Spleen (tissue), 11 donors: ENCODE results near the gene NUP210L. TPM values are rescaled to one million over a fixed set of nuclear protein-coding genes. Genes with fewer than 3 reads are reported as not detected.

Experiments
- DNase-seq: peaks from one replicate; pipeline ENCODE4 v3.0.0-alpha.2; 2020
- H3K27ac ChIP-seq, 8 donors: fragments of 200-600 bp; sonication (generic) in 7 of 8; 1 replicate in 4 of 8; 2 replicates in 4 of 8; pipeline versions ENCODE4 v1.5.0 to v1.8.0; 2016 to 2021; ENCODE audit warnings: inconsistent platforms in 4 of 8, mild to moderate bottlenecking in 4 of 8, moderate library complexity in 1 of 8
- H3K27me3 ChIP-seq, 7 donors: fragments of 200-600 bp; sonication (generic) in 6 of 7; replicated peaks in 1 of 7; 1 replicate in 4 of 7; 2 replicates in 3 of 7; pipeline versions ENCODE4 v1.5.0 to v1.8.0; 2016 to 2021; ENCODE audit warnings: inconsistent platforms in 3 of 7, mild to moderate bottlenecking in 1 of 7
- H3K36me3 ChIP-seq, 6 donors: fragments of 200-600 bp; sonication (generic) in 5 of 6; 1 replicate in 4 of 6; 2 replicates in 2 of 6; pipeline versions ENCODE4 v1.5.0 to v1.8.0; 2016 to 2021; ENCODE audit warnings: inconsistent platforms in 2 of 6
- H3K4me1 ChIP-seq, 6 donors: fragments of 200-600 bp; sonication (generic) in 5 of 6; 1 replicate in 3 of 6; 2 replicates in 3 of 6; pipeline versions ENCODE4 v1.5.0 to v1.8.0; 2016 to 2021; ENCODE audit warnings: inconsistent platforms in 3 of 6
- H3K4me3 ChIP-seq, 8 donors: fragments of 200-600 bp; sonication (generic) in 7 of 8; 1 replicate in 4 of 8; 2 replicates in 4 of 8; pipeline versions ENCODE4 v1.5.0 to v1.8.0; 2016 to 2021; ENCODE audit warnings: inconsistent platforms in 4 of 8, mild to moderate bottlenecking in 4 of 8, moderate library complexity in 2 of 8
- H3K9me3 ChIP-seq, 8 donors: fragments of 200-600 bp; sonication (generic) in 7 of 8; 1 replicate in 4 of 8; 2 replicates in 4 of 8; pipeline versions ENCODE4 v1.5.0 to v1.8.0; 2016 to 2021; ENCODE audit warnings: inconsistent platforms in 4 of 8
- CTCF ChIP-seq, 11 experiments: fragments of 200-600 bp in 7 of 11; fragments of 450-650 bp in 4 of 11; sonication (generic) in 4 of 11; IDR thresholded peaks in 8 of 11; conservative IDR thresholded peaks in 3 of 11; 1 replicate in 7 of 11; 2 replicates in 4 of 11; pipeline versions ENCODE4 v1.4.0 to v1.8.0; 2016 to 2021; ENCODE audit warnings: antibody characterized with exemption in 11 of 11, inconsistent platforms in 4 of 11, mild to moderate bottlenecking in 1 of 11
- POLR2A ChIP-seq, 3 donors: fragments of 450-650 bp; IDR thresholded peaks; one replicate each; pipeline ENCODE4 v1.5.1; 2017; ENCODE audit warnings: antibody characterized with exemption in 3 of 3, mild to moderate bottlenecking in 1 of 3
- POLR2AphosphoS5 ChIP-seq, 3 donors: sonication (generic); formaldehyde crosslinking; IDR thresholded peaks; one replicate each; pipeline ENCODE4 v1.5.1; 2017; ENCODE audit warnings: antibody characterized with exemption in 3 of 3
- WGBS, 5 donors: extraction: QIAGEN DNeasy Blood & Tissue Kit in 3 of 5; methylation state at CpG; one replicate each; pipeline versions ENCODE4 v1.1.5 to v1.1.7; 2013 to 2018; 5-methylcytosine and 5-hydroxymethylcytosine counted together
- intact Hi-C: fragments of 100-400 bp; cut with DNase I; formaldehyde crosslinking; loops from one replicate; pipeline ENCODE4 v1.15.0; 2023; ENCODE audit warnings: low total_unique reads
- polyA plus RNA-seq, 3 donors: library from polyadenylated mRNA; stranded (reverse); fragments of 200-250 nt; gene quantifications; one replicate each; pipeline ENCODE4 v1.2.1, GENCODE V29; 2013
- total RNA-seq, 7 donors: library from RNA; depleted of rRNA in 3 of 7; stranded (reverse); fragments of >200 nt in 3 of 7; fragmentation: NEBNext Ultra II Directional in 4 of 7; extraction: Animal tissue kit (Norgen Biotek cat#: 25700) in 4 of 7; gene quantifications; one replicate each; pipeline versions ENCODE4 v1.1.0 to v1.2.1, GENCODE V29; 2016 to 2021
- donor health status: healthy with polysubstance abuse.
- donor health status: DM: no; HTN: no; CAD: no; lungs with moderate emphysema.
- donor health status: DM: no; HTN: no; CAD: no.
- donor health status: Bipolar disorder and iron deficiency.
- donor health status: healthy.
- donor health status: DM: no; HTN: no; CAD: no.
- donor health status: DM: yes; HTN: yes; CAD: no.

The NUP210L gene
- total and polyA plus RNA-seq, 10 donors: 0.02 to 0.34 (median 0.09) TPM; not detected in 4

- Histone ChIP-seq H3K4me3 (peak overlapping the region in 7 of 8 donors; percentile 84 to 97 (median 91)), H3K27ac (peak overlapping the region; percentile 85 to 99 (median 97)), H3K27me3 (no peaks in the 10 kb centered on the region), H3K4me1 (peaks cover 43 to 88% (median 74%) of the 10 kb centered on the region in 6 donors), H3K36me3 (peaks cover 0 to 46% (median 25%) of the 10 kb centered on the region in 6 donors), H3K9me3 (no peaks in the 10 kb centered on the region)
- intact Hi-C loops: no loop called here
- TF ChIP-seq POLR2AphosphoS5 (IDR thresholded peaks at IDR 0.05) (no peak), CTCF (IDR thresholded peaks at IDR 0.05 in 8 of 11, conservative IDR thresholded peaks at IDR 0.05 in 3 of 11) (no peak), POLR2A (IDR thresholded peaks at IDR 0.05) (no peak)
- DNase-seq: peak; percentile 40
- 14 to 32% (median 28%) methylated on average over 4 of the region's 4 CpGs for WGBS, 5 donors
Measured at GRCh38 chr1:153958961-153959260, 196.0 kb downstream of the NUP210L start.

- Histone ChIP-seq H3K4me1 (peaks cover 43 to 90% (median 73%) of the 10 kb centered on the region in 6 donors), H3K27me3 (no peaks in the 10 kb centered on the region), H3K27ac (peak within 1 kb of the TSS; percentile 85 to 99 (median 97)), H3K4me3 (peak within 1 kb of the TSS; percentile 84 to 97 (median 92)), H3K9me3 (no peaks in the 10 kb centered on the region), H3K36me3 (peaks cover 0 to 51% (median 30%) of the 10 kb centered on the region in 6 donors)
- intact Hi-C loops: no loop called here
- DNase-seq: peak; percentile 99
- 0 to 1% (median 1%) methylated on average over 69 to 74 of the region's 75 CpGs for WGBS, 5 donors
- peak; percentile 95 to 96 (median 95) for TF ChIP-seq POLR2AphosphoS5 (IDR thresholded peaks at IDR 0.05)
- TF ChIP-seq POLR2A (IDR thresholded peaks at IDR 0.05): peak; percentile 51 to 62 (median 51)
- TF ChIP-seq CTCF (IDR thresholded peaks at IDR 0.05 in 8 of 11, conservative IDR thresholded peaks at IDR 0.05 in 3 of 11): peak in 1 of 11 experiments; percentile 8
Measured at GRCh38 chr1:153958111-153958960, 196.5 kb downstream of the NUP210L start, which contains the start of gene CRTC2. Gene CRTC2 (minus strand): TSS chr1:153958612. CDS start chr1:153958497, 115 bp downstream.

GRCh38 chr1:153957744-153958110 is 197.1 kb downstream of the NUP210L start:
- Histone ChIP-seq H3K27me3 (no peaks in the 10 kb centered on the region), H3K4me3 (peak overlapping the region; percentile 84 to 97 (median 92)), H3K4me1 (peaks cover 42 to 92% (median 69%) of the 10 kb centered on the region in 6 donors), H3K36me3 (peaks cover 0 to 57% (median 36%) of the 10 kb centered on the region in 6 donors), H3K27ac (peak overlapping the region; percentile 85 to 99 (median 97)), H3K9me3 (no peaks in the 10 kb centered on the region)
- TF ChIP-seq POLR2A (IDR thresholded peaks at IDR 0.05) (peak in 1 of 3 donors; percentile 18), CTCF (IDR thresholded peaks at IDR 0.05 in 8 of 11, conservative IDR thresholded peaks at IDR 0.05 in 3 of 11) (no peak), POLR2AphosphoS5 (IDR thresholded peaks at IDR 0.05) (peak in 1 of 3 donors; percentile 46)
- no peak for DNase-seq
- intact Hi-C loops: no loop called here
- 0% methylated on average over 13 of the region's 13 CpGs for WGBS, 5 donors
